HepG2 (cell line): ENCODE measurements around the gene AKR1C3. TPM values are rescaled to one million over a fixed set of nuclear protein-coding genes. Genes with fewer than 3 reads are reported as not detected.
A peak's percentile ranks its signal among the peaks of the same experiment; 100 is the strongest.

Experiments used
- AGO1 ChIP-seq: fragments of 200-400 bp; formaldehyde crosslinking; IDR thresholded peaks from 2 replicates; pipeline ENCODE4 v1.6.1; 2017; ENCODE audit warnings: mild to moderate bottlenecking, low read depth, low read length, moderate library complexity; ENCODE audit not compliant: poor library complexity, severe bottlenecking
- CREM ChIP-seq, 2 experiments: sonication (generic) in 1 of 2; formaldehyde crosslinking in 1 of 2; IDR thresholded peaks; 2 replicates each; pipeline versions ENCODE4 v1.4.0 to v1.6.1; 2016 to 2020; ENCODE audit warnings: antibody characterized with exemption in 1 of 2, mild to moderate bottlenecking in 1 of 2, missing genetic modification reagents in 1 of 2
- PAF1 ChIP-seq: IDR thresholded peaks from 2 replicates; pipeline ENCODE4 v1.6.1; 2016; ENCODE audit warnings: missing genetic modification reagents, missing compliant biosample characterization
- PCBP2 ChIP-seq: fragments of 200-400 bp; formaldehyde crosslinking; optimal IDR thresholded peaks from 2 replicates; pipeline ENCODE3; 2018; ENCODE audit warnings: low read length, low read depth; ENCODE audit not compliant: poor library complexity, severe bottlenecking
- SALL1 ChIP-seq: sonication (generic); formaldehyde crosslinking; IDR thresholded peaks from 2 replicates; pipeline ENCODE4 v1.8.0; 2022; ENCODE audit warnings: mild to moderate bottlenecking, missing genetic modification reagents
- ZNF382 ChIP-seq: sonication (generic); formaldehyde crosslinking; IDR thresholded peaks from 2 replicates; pipeline ENCODE4 v1.5.0; 2020; ENCODE audit warnings: missing genetic modification reagents, mild to moderate bottlenecking, borderline replicate concordance
- ZNF879 ChIP-seq: sonication (generic); formaldehyde crosslinking; IDR thresholded peaks from 2 replicates; pipeline ENCODE4 v1.8.1; 2023; ENCODE audit warnings: missing genetic modification reagents
- polyA plus RNA-seq, 8 experiments: library from polyadenylated mRNA; depleted of rRNA in 3 of 8; stranded (reverse) in 7 of 8; unstranded in 1 of 8; fragments of >200 nt; fragmentation: Illumina TruSeq in 4 of 8; extraction: Trizol in 4 of 8; gene quantifications; 2 replicates each; pipeline versions ENCODE4 v1.2.1 to v1.2.3, GENCODE V29; 2011 to 2016; ENCODE audit warnings: low read depth in 4 of 8, missing spikeins in 1 of 8, mixed read lengths in 1 of 8; ENCODE audit not compliant: insufficient read depth in 1 of 8
- total RNA-seq, 5 experiments: library from RNA; depleted of rRNA; stranded (reverse); fragments of >200 nt; fragmentation: Illumina TruSeq; extraction: Trizol; gene quantifications; 2 replicates each; pipeline ENCODE4 v1.2.3, GENCODE V29; 2016; ENCODE audit warnings: low read depth in 1 of 5
- TF ChIP-seq, protein P1 (sequence below): sonication (generic); formaldehyde crosslinking; IDR thresholded peaks from 2 replicates; pipeline ENCODE4 v1.5.1; 2020; ENCODE audit warnings: mild to moderate bottlenecking, missing genetic modification reagents, moderate library complexity
- TF ChIP-seq, protein P2 (sequence below): IDR thresholded peaks from 2 replicates; pipeline ENCODE4 v1.6.1; 2016; ENCODE audit warnings: missing genetic modification reagents, missing compliant biosample characterization
- TF ChIP-seq, protein P3 (sequence below): IDR thresholded peaks from 2 replicates; pipeline ENCODE4 v1.6.1; 2016; ENCODE audit warnings: mild to moderate bottlenecking
- TF ChIP-seq, protein P4 (sequence below): IDR thresholded peaks from 2 replicates; pipeline ENCODE4 v1.6.1; 2016; ENCODE audit warnings: low read depth, control low read depth
- TF ChIP-seq, protein P5 (sequence below): sonication (generic); formaldehyde crosslinking; IDR thresholded peaks from 2 replicates; pipeline ENCODE4 v1.9.0; 2021; ENCODE audit warnings: mild to moderate bottlenecking, missing genetic modification reagents
- TF ChIP-seq, protein P6 (sequence below): IDR thresholded peaks from 2 replicates; pipeline ENCODE4 v1.6.1; 2016; ENCODE audit warnings: control low read depth

Gene AKR1C3
- total and polyA plus RNA-seq, 2 of the 13 experiments (the other 11 are each of a cell fraction or from before 2014, with no cell fraction given): 368 to 532 TPM

DNA sequence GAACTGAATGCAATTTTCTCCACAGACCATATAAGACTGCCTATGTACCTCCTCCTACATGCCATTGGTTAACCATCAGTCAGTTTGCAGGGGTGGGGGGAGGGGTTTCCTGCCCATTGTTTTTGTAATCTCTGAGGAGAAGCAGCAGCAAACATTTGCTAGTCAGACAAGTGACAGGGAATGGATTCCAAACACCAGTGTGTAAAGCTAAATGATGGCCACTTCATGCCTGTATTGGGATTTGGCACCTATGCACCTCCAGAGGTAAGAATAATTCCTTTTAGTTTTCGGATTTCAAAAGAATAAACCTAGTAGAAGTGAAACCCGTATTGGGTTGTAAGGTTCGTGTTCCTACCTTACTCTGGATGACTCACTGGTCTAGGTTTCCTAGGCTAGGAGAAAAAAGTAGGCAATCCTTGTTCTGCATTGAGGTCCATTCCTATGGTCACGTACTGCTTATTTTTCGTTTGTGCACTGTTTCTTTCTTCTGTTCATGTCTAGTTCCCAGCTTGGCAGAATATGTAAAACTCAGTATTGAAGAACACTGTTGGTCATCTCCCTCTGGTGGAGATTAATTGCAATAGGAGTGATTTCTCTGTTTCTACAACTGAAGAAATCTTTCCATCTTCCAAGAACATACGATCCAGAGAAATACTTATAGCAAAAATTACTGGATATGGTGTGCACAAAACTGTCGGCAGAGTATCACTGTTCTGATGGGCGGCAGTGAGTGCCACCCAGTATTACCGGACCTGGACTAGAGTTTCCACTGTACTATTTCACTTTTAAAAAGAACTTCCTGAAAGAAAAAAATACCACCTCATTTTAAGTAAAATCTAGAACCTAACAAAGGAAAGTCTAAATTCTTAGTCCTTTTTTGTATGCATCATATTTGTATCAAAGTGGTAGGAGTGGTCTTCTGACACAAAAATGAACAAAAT is at the start of gene AKR1C3 (continued):
- TF ChIP-seq, protein P1, sequence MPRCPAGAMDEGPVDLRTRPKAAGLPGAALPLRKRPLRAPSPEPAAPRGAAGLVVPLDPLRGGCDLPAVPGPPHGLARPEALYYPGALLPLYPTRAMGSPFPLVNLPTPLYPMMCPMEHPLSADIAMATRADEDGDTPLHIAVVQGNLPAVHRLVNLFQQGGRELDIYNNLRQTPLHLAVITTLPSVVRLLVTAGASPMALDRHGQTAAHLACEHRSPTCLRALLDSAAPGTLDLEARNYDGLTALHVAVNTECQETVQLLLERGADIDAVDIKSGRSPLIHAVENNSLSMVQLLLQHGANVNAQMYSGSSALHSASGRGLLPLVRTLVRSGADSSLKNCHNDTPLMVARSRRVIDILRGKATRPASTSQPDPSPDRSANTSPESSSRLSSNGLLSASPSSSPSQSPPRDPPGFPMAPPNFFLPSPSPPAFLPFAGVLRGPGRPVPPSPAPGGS (CRISPR knock-in tag): 0 out of 2 replicates have a peak, but pooled peaks have one; percentile 45
- TF ChIP-seq PCBP2 (no peak), PAF1 (CRISPR knock-in tag) (no peak; the same call in none of the 2 replicates), ZNF879 (CRISPR knock-in tag) (no peak), SALL1 (CRISPR knock-in tag) (peak; percentile 29; the same call in 1 of the 2 replicates), AGO1 (no peak), CREM (IDR thresholded peaks at IDR 0.05) (no peak; the same call in 1 of the 2 replicates), CREM (CRISPR knock-in tag; IDR thresholded peaks at IDR 0.05) (no peak), ZNF382 (CRISPR knock-in tag) (no peak)
- TF ChIP-seq, protein P2, sequence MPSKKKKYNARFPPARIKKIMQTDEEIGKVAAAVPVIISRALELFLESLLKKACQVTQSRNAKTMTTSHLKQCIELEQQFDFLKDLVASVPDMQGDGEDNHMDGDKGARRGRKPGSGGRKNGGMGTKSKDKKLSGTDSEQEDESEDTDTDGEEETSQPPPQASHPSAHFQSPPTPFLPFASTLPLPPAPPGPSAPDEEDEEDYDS: peak; percentile 94
- TF ChIP-seq, protein P3, sequence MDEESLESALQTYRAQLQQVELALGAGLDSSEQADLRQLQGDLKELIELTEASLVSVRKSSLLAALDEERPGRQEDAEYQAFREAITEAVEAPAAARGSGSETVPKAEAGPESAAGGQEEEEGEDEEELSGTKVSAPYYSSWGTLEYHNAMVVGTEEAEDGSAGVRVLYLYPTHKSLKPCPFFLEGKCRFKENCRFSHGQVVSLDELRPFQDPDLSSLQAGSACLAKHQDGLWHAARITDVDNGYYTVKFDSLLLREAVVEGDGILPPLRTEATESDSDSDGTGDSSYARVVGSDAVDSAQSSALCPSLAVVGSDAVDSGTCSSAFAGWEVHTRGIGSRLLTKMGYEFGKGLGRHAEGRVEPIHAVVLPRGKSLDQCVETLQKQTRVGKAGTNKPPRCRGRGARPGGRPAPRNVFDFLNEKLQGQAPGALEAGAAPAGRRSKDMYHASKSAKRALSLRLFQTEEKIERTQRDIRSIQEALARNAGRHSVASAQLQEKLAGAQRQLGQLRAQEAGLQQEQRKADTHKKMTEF: peak; percentile 46; the same call in 1 of the 2 replicates
- TF ChIP-seq, protein P4, sequence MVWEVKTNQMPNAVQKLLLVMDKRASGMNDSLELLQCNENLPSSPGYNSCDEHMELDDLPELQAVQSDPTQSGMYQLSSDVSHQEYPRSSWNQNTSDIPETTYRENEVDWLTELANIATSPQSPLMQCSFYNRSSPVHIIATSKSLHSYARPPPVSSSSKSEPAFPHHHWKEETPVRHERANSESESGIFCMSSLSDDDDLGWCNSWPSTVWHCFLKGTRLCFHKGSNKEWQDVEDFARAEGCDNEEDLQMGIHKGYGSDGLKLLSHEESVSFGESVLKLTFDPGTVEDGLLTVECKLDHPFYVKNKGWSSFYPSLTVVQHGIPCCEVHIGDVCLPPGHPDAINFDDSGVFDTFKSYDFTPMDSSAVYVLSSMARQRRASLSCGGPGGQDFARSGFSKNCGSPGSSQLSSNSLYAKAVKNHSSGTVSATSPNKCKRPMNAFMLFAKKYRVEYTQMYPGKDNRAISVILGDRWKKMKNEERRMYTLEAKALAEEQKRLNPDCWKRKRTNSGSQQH (CRISPR knock-in tag): peak; percentile 78; the same call in 1 of the 2 replicates
- TF ChIP-seq, protein P5, sequence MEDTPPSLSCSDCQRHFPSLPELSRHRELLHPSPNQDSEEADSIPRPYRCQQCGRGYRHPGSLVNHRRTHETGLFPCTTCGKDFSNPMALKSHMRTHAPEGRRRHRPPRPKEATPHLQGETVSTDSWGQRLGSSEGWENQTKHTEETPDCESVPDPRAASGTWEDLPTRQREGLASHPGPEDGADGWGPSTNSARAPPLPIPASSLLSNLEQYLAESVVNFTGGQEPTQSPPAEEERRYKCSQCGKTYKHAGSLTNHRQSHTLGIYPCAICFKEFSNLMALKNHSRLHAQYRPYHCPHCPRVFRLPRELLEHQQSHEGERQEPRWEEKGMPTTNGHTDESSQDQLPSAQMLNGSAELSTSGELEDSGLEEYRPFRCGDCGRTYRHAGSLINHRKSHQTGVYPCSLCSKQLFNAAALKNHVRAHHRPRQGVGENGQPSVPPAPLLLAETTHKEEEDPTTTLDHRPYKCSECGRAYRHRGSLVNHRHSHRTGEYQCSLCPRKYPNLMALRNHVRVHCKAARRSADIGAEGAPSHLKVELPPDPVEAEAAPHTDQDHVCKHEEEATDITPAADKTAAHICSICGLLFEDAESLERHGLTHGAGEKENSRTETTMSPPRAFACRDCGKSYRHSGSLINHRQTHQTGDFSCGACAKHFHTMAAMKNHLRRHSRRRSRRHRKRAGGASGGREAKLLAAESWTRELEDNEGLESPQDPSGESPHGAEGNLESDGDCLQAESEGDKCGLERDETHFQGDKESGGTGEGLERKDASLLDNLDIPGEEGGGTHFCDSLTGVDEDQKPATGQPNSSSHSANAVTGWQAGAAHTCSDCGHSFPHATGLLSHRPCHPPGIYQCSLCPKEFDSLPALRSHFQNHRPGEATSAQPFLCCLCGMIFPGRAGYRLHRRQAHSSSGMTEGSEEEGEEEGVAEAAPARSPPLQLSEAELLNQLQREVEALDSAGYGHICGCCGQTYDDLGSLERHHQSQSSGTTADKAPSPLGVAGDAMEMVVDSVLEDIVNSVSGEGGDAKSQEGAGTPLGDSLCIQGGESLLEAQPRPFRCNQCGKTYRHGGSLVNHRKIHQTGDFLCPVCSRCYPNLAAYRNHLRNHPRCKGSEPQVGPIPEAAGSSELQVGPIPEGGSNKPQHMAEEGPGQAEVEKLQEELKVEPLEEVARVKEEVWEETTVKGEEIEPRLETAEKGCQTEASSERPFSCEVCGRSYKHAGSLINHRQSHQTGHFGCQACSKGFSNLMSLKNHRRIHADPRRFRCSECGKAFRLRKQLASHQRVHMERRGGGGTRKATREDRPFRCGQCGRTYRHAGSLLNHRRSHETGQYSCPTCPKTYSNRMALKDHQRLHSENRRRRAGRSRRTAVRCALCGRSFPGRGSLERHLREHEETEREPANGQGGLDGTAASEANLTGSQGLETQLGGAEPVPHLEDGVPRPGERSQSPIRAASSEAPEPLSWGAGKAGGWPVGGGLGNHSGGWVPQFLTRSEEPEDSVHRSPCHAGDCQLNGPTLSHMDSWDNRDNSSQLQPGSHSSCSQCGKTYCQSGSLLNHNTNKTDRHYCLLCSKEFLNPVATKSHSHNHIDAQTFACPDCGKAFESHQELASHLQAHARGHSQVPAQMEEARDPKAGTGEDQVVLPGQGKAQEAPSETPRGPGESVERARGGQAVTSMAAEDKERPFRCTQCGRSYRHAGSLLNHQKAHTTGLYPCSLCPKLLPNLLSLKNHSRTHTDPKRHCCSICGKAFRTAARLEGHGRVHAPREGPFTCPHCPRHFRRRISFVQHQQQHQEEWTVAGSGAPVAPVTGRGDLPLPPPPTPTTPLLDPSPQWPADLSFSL (CRISPR knock-in tag): no peak
- TF ChIP-seq, protein P6, sequence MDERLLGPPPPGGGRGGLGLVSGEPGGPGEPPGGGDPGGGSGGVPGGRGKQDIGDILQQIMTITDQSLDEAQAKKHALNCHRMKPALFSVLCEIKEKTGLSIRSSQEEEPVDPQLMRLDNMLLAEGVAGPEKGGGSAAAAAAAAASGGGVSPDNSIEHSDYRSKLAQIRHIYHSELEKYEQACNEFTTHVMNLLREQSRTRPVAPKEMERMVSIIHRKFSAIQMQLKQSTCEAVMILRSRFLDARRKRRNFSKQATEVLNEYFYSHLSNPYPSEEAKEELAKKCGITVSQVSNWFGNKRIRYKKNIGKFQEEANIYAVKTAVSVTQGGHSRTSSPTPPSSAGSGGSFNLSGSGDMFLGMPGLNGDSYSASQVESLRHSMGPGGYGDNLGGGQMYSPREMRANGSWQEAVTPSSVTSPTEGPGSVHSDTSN (CRISPR knock-in tag): peak; percentile 27; the same call in 1 of the 2 replicates
